HepG2 (cell line): Measurements from ENCODE around the gene STX5. TPM values are rescaled to one million over a fixed set of nuclear protein-coding genes. Genes with fewer than 3 reads are reported as not detected.
A peak's percentile ranks its signal among the peaks of the same experiment; 100 is the strongest.

Experiments
- AHR ChIP-seq: IDR thresholded peaks from 2 replicates; pipeline ENCODE4 v1.6.1; 2018; ENCODE audit warnings: missing genetic modification reagents, missing compliant biosample characterization
- DNMT1 ChIP-seq: sonication (generic); formaldehyde crosslinking; IDR thresholded peaks from 2 replicates; pipeline ENCODE4 v1.5.1; 2020; ENCODE audit warnings: mild to moderate bottlenecking, missing genetic modification reagents
- HOXA9 ChIP-seq: sonication (generic); formaldehyde crosslinking; IDR thresholded peaks from 2 replicates; pipeline ENCODE4 v1.8.1; 2022; ENCODE audit warnings: missing genetic modification reagents, mild to moderate bottlenecking, moderate library complexity, borderline replicate concordance
- LRRFIP1 ChIP-seq: sonication (generic); formaldehyde crosslinking; conservative IDR thresholded peaks from 2 replicates; pipeline ENCODE4 v1.4.0; 2020; ENCODE audit warnings: missing genetic modification reagents
- MYC ChIP-seq: sonication (generic); formaldehyde crosslinking; IDR thresholded peaks from 2 replicates; pipeline ENCODE4 v1.9.0; 2021; ENCODE audit warnings: missing genetic modification reagents, borderline replicate concordance
- PHF5A ChIP-seq: IDR thresholded peaks from one replicate; pipeline ENCODE4 v1.6.1; 2018; ENCODE audit warnings: low read depth, missing genetic modification reagents; ENCODE audit not compliant: unreplicated experiment
- SAFB2 ChIP-seq: sonication (generic); formaldehyde crosslinking; IDR thresholded peaks from 2 replicates; pipeline ENCODE4 v1.5.1; 2020; ENCODE audit warnings: missing genetic modification reagents, low read depth, mild to moderate bottlenecking, borderline replicate concordance
- SPEN ChIP-seq: sonication (generic); formaldehyde crosslinking; IDR thresholded peaks from 2 replicates; pipeline ENCODE4 v1.5.1; 2020; ENCODE audit warnings: low read depth, mild to moderate bottlenecking, missing genetic modification reagents
- TRIM22 ChIP-seq: fragments of 450-650 bp; IDR thresholded peaks from 2 replicates; pipeline ENCODE4 v1.6.1; 2017
- ZNF207 ChIP-seq: fragments of 450-650 bp; IDR thresholded peaks from 2 replicates; pipeline ENCODE4 v1.6.1; 2016; ENCODE audit warnings: antibody characterized with exemption, borderline replicate concordance
- ZNF597 ChIP-seq: sonication (generic); formaldehyde crosslinking; IDR thresholded peaks from 2 replicates; pipeline ENCODE4 v1.5.0; 2020; ENCODE audit warnings: missing genetic modification reagents
- ZNF644 ChIP-seq: IDR thresholded peaks from 2 replicates; pipeline ENCODE4 v1.6.1; 2016; ENCODE audit warnings: low read depth
- ZNF740 ChIP-seq: sonication (generic); formaldehyde crosslinking; IDR thresholded peaks from 2 replicates; pipeline ENCODE4 v1.4.0; 2020; ENCODE audit warnings: missing genetic modification reagents
- ZNF777 ChIP-seq: sonication (generic); formaldehyde crosslinking; IDR thresholded peaks from 2 replicates; pipeline ENCODE4 v1.4.0; 2020; ENCODE audit warnings: missing genetic modification reagents
- polyA plus RNA-seq, 8 experiments: library from polyadenylated mRNA; depleted of rRNA in 3 of 8; stranded (reverse) in 7 of 8; unstranded in 1 of 8; fragments of >200 nt; fragmentation: Illumina TruSeq in 4 of 8; extraction: Trizol in 4 of 8; gene quantifications; 2 replicates each; pipeline versions ENCODE4 v1.2.1 to v1.2.3, GENCODE V29; 2011 to 2016; ENCODE audit warnings: low read depth in 4 of 8, missing spikeins in 1 of 8, mixed read lengths in 1 of 8; ENCODE audit not compliant: insufficient read depth in 1 of 8
- total RNA-seq, 5 experiments: library from RNA; depleted of rRNA; stranded (reverse); fragments of >200 nt; fragmentation: Illumina TruSeq; extraction: Trizol; gene quantifications; 2 replicates each; pipeline ENCODE4 v1.2.3, GENCODE V29; 2016; ENCODE audit warnings: low read depth in 1 of 5
- TF ChIP-seq, protein P1 (sequence below): IDR thresholded peaks from 2 replicates; pipeline ENCODE4 v1.6.1; 2016; ENCODE audit warnings: low read depth, missing genetic modification reagents, missing compliant biosample characterization

Gene STX5
- total and polyA plus RNA-seq, 2 of the 13 experiments (the other 11 are each of a cell fraction or from before 2014, with no cell fraction given) = 26.9 to 30.0 TPM

DNA sequence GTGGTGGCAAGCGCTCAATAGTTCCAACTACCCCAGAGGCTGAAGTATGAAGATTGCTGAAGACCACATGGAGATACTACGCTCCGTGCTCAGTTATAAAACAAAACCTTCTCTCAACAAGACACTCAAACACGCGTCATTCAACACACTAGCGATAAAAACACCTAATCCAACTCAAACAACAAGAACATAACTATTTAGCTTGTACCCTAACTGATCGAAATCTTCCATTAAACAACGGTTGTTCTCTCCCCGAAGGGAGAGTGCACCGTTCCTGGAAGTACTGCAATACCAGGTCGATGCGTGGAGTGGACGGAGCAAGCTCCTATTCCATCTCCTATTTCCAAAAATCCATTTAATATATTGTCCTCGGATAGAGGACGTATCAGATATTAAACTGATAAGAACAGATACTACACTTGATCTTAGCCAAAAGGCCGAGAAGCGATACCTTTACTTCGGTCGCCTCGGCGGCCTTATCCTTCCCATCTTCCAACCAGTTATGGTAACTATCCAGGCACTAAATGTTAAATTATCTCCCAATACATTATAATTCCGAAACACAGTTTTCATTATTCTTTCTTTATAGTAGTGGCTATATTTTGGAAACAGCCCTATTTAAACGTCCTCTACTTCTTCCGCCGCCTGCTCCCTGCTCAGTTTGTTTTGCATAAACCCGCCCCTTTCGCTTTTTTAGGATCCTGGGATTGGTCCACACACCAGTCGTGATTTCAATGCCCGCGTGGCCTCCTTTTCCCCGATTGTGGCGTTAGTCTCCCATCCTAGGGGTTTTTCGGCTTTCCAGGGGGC, 9.7 kb upstream of the STX5 start (continued):
- TF ChIP-seq, protein P1, sequence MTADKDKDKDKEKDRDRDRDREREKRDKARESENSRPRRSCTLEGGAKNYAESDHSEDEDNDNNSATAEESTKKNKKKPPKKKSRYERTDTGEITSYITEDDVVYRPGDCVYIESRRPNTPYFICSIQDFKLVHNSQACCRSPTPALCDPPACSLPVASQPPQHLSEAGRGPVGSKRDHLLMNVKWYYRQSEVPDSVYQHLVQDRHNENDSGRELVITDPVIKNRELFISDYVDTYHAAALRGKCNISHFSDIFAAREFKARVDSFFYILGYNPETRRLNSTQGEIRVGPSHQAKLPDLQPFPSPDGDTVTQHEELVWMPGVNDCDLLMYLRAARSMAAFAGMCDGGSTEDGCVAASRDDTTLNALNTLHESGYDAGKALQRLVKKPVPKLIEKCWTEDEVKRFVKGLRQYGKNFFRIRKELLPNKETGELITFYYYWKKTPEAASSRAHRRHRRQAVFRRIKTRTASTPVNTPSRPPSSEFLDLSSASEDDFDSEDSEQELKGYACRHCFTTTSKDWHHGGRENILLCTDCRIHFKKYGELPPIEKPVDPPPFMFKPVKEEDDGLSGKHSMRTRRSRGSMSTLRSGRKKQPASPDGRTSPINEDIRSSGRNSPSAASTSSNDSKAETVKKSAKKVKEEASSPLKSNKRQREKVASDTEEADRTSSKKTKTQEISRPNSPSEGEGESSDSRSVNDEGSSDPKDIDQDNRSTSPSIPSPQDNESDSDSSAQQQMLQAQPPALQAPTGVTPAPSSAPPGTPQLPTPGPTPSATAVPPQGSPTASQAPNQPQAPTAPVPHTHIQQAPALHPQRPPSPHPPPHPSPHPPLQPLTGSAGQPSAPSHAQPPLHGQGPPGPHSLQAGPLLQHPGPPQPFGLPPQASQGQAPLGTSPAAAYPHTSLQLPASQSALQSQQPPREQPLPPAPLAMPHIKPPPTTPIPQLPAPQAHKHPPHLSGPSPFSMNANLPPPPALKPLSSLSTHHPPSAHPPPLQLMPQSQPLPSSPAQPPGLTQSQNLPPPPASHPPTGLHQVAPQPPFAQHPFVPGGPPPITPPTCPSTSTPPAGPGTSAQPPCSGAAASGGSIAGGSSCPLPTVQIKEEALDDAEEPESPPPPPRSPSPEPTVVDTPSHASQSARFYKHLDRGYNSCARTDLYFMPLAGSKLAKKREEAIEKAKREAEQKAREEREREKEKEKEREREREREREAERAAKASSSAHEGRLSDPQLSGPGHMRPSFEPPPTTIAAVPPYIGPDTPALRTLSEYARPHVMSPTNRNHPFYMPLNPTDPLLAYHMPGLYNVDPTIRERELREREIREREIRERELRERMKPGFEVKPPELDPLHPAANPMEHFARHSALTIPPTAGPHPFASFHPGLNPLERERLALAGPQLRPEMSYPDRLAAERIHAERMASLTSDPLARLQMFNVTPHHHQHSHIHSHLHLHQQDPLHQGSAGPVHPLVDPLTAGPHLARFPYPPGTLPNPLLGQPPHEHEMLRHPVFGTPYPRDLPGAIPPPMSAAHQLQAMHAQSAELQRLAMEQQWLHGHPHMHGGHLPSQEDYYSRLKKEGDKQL = peak; percentile 78; the same call in 1 of the 2 replicates
- TF ChIP-seq MYC (peak; percentile 1; the same call in 1 of the 2 replicates), ZNF597 (CRISPR knock-in tag) (no peak; the same call in 1 of the 2 replicates), ZNF740 (CRISPR knock-in tag) (peak; percentile 53; the same call in 1 of the 2 replicates), LRRFIP1 (CRISPR knock-in tag) (peak; percentile 94; the same call in 1 of the 2 replicates), ZNF644 (CRISPR knock-in tag) (no peak), SPEN (peak; percentile 65; the same call in 1 of the 2 replicates), AHR (CRISPR knock-in tag) (0 out of 2 replicates have a peak, but pooled peaks have one; percentile 65), PHF5A (CRISPR knock-in tag) (peak; percentile 99), ZNF207 (no peak), TRIM22 (no peak), HOXA9 (CRISPR knock-in tag) (peak; percentile 96), DNMT1 (CRISPR knock-in tag) (no peak), SAFB2 (CRISPR knock-in tag) (peak; percentile 68; the same call in 1 of the 2 replicates), ZNF777 (peak; percentile 42; the same call in 1 of the 2 replicates)
